ENCODE measurements around the gene TMED6. TPM values are rescaled to one million over a fixed set of nuclear protein-coding genes. Genes with fewer than 3 reads are reported as not detected.

The TMED6 gene
- total RNA-seq, 4 donors from 2014 or later = 2.2 TPM; not detected in 3

GRCh38 chr16:69294051-69294450 is 57.5 kb downstream of the TMED6 start:
- Histone ChIP-seq H3K27ac (no peak overlapping the region), H3K9me3 (no peaks in the 10 kb centered on the region), H3K27me3 (no peaks in the 10 kb centered on the region), H3K36me3 (peaks cover 0 to 47% of the 10 kb centered on the region in 2 donors), H3K4me3 (no peak overlapping the region), H3K4me1 (no peaks in the 10 kb centered on the region)
- 82 to 100% methylated on average over 1 of the region's 1 CpG for WGBS, 2 donors (ENCODE audit: low coverage in 1 of 2)
- no peak for ATAC-seq
- no peak for TF ChIP-seq POLR2A (IDR thresholded peaks at IDR 0.05)
- no peak for TF ChIP-seq EP300 (IDR thresholded peaks at IDR 0.05)
- TF ChIP-seq CTCF (IDR thresholded peaks at IDR 0.05) = no peak
- TF ChIP-seq POLR2AphosphoS5 (IDR thresholded peaks at IDR 0.05) = no peak

DNA sequence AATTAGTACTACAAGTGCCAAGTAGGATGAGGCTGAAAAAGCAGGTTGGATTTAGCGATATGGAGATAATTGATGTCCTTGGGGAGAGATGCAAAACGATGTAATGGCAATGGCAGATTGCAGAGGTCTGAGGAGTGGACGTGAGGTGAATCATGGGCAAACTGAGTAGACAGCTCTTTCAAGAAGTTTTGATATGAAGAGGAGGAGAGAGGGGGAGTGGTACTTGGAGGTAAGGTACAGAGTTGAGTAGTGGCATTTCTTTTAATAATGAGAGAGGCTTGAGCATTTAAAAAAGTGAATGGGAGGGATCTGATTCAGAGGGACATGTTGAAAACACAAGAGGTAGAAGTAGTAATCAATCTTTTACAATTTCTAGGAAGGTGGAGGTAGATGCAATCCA is 58.2 kb downstream of the TMED6 start:
- ATAC-seq = no peak
- Histone ChIP-seq H3K27me3 (no peaks in the 10 kb centered on the region), H3K27ac (no peak overlapping the region), H3K36me3 (peaks cover 0 to 47% of the 10 kb centered on the region in 2 donors), H3K4me1 (no peaks in the 10 kb centered on the region), H3K9me3 (no peaks in the 10 kb centered on the region), H3K4me3 (no peak overlapping the region)
- TF ChIP-seq POLR2A (IDR thresholded peaks at IDR 0.05) (no peak), EP300 (IDR thresholded peaks at IDR 0.05) (no peak), CTCF (IDR thresholded peaks at IDR 0.05) (no peak), POLR2AphosphoS5 (IDR thresholded peaks at IDR 0.05) (no peak)
- WGBS, 2 donors (ENCODE audit: low coverage in 1 of 2) = 75 to 82% methylated on average over 3 of the region's 3 CpGs

Other genes with a start within 250 kb of the TMED6 start
- gene HAS3, start 246.1 kb downstream of the TMED6 start, total RNA-seq = 1 to 10 TPM in 2 of 4 donors, under 1 TPM in 2; 0.78 to 3.3 (median 1.2) TPM
- 100 to 1,000 TPM in 1 of 4 donors, 10 to 100 TPM in 3; 44.0 to 102 (median 61.9) TPM for gene CHTF8, start 219.2 kb downstream of the TMED6 start, total RNA-seq
- gene UTP4, start 219.1 kb downstream of the TMED6 start, total RNA-seq = 10 to 100 TPM; 16.4 to 36.2 (median 25.8) TPM
- 100 to 1,000 TPM in 1 of 4 donors, 10 to 100 TPM in 3; 39.1 to 137 (median 43.0) TPM for gene SNTB2, start 164.6 kb downstream of the TMED6 start, total RNA-seq
- gene VPS4A, start 40.4 kb downstream of the TMED6 start, total RNA-seq = 10 to 100 TPM; 34.2 to 41.1 (median 36.6) TPM
- 10 to 100 TPM in 3 of 4 donors, under 1 TPM in 1; 0.49 to 16.0 (median 13.7) TPM for gene PDF, start 21.2 kb downstream of the TMED6 start, total RNA-seq
- 10 to 100 TPM; 33.3 to 48.6 (median 43.5) TPM for gene COG8, start 12.2 kb downstream of the TMED6 start, total RNA-seq
- 10 to 100 TPM in 3 of 4 donors, 1 to 10 TPM in 1; 7.5 to 18.9 (median 15.0) TPM for gene NIP7, start 12.0 kb downstream of the TMED6 start, total RNA-seq
- gene TERF2, start 34.2 kb upstream of the TMED6 start, total RNA-seq = 10 to 100 TPM; 14.4 to 27.5 (median 14.7) TPM
- gene CYB5B, start 72.8 kb upstream of the TMED6 start, total RNA-seq = 10 to 100 TPM; 33.4 to 63.8 (median 37.8) TPM
- gene NFAT5, start 214.2 kb upstream of the TMED6 start, total RNA-seq = 10 to 100 TPM; 43.8 to 79.1 (median 59.5) TPM

All from gastroesophageal sphincter (tissue), 4 donors.